Right cardiac atrium (tissue), 5 donors: Measurements from ENCODE around the gene SPIRE1. TPM values are rescaled to one million over a fixed set of nuclear protein-coding genes. Genes with fewer than 3 reads are reported as not detected.
A peak's percentile ranks its signal among the peaks of the same experiment; 100 is the strongest.

Experiments used
- ATAC-seq, 2 donors: fragments of 200-7000 bp; cut with Tn5 transposase; one replicate each; pipeline versions ENCODE4 v1.8.0 to v1.9.1; 2020; ENCODE audit warnings: moderate library complexity in 2 of 2, mild to moderate bottlenecking in 1 of 2
- DNase-seq, 3 donors: peaks; one replicate each; pipeline ENCODE4 v3.0.0-alpha.2; 2020
- H3K27ac ChIP-seq: one replicate; pipeline ENCODE4 v1.5.1; 2013; ENCODE audit warnings: mild to moderate bottlenecking, low read length, control low read depth, moderate library complexity
- H3K27me3 ChIP-seq: one replicate; pipeline ENCODE4 v1.6.1; 2013; ENCODE audit not compliant: control insufficient read depth, insufficient read depth
- H3K4me1 ChIP-seq: one replicate; pipeline ENCODE4 v1.6.1; 2013; ENCODE audit warnings: low read length; ENCODE audit not compliant: control insufficient read depth, insufficient read depth
- H3K4me3 ChIP-seq: one replicate; pipeline ENCODE4 v1.5.1; 2013; ENCODE audit warnings: low read length, control low read depth
- H3K9me3 ChIP-seq: one replicate; pipeline ENCODE4 v1.6.1; 2013; ENCODE audit warnings: low read length; ENCODE audit not compliant: control insufficient read depth
- WGBS: extraction: QIAGEN DNeasy Blood & Tissue Kit; methylation state at CpG from one replicate; pipeline ENCODE4 v1.1.7; 2013; 5-methylcytosine and 5-hydroxymethylcytosine counted together
- intact Hi-C, 4 donors: fragments of 100-400 bp; cut with DNase I; formaldehyde crosslinking; loops; one replicate each; pipeline versions ENCODE4 v1.11.0 to v1.14.0; 2022 to 2023
- long read RNA-seq, 4 donors: library from polyadenylated mRNA; unstranded; transcript quantifications; one replicate each; pipeline ENCODE4 v2.0.0, GENCODE V29; 2020 to 2021
- polyA plus RNA-seq: library from polyadenylated mRNA; stranded (reverse); fragments of 200-250 nt; gene quantifications from one replicate; pipeline ENCODE4 v1.2.3, GENCODE V29; 2013
- total RNA-seq, 4 donors: library from RNA; stranded (reverse); fragmentation: NEBNext Ultra II Directional; extraction: Animal tissue kit (Norgen Biotek cat#: 25700); gene quantifications; one replicate each; pipeline ENCODE4 v1.2.1, GENCODE V29; 2021
- donor health status: healthy with polysubstance abuse.
- donor health status: DM: no; HTN: yes; CAD: no.
- donor health status: DM: no; HTN: no; CAD: no.
- donor health status: DM: no; HTN: yes; CAD: no; lungs with severe emphysema.
- donor health status: DM: yes; HTN: yes; CAD: no.

The SPIRE1 gene
- total RNA-seq (10 to 100 TPM; 34.3 to 41.9 (median 38.2) TPM), polyA plus RNA-seq (9.5 TPM)
- long read RNA-seq, donor 1, full-length matches to known transcripts = 40 of 68 reads
- long read RNA-seq, donor 1, partial matches to known transcripts = 19 of 68 reads
- long read RNA-seq, donor 1, other reads (novel, unspliced or antisense) = 9 of 68 reads
- long read RNA-seq, donor 2, full-length matches to known transcripts = 15 of 23 reads
- long read RNA-seq, donor 2, partial matches to known transcripts = 6 of 23 reads
- long read RNA-seq, donor 2, other reads (novel, unspliced or antisense) = 2 of 23 reads
- long read RNA-seq, donor 3, full-length matches to known transcripts = 2 of 22 reads
- long read RNA-seq, donor 3, partial matches to known transcripts = 9 of 22 reads
- long read RNA-seq, donor 3, other reads (novel, unspliced or antisense) = 11 of 22 reads
- long read RNA-seq, donor 4, full-length matches to known transcripts = 30 of 43 reads
- long read RNA-seq, donor 4, partial matches to known transcripts = 6 of 43 reads
- long read RNA-seq, donor 4, other reads (novel, unspliced or antisense) = 7 of 43 reads

- no peaks in the 10 kb centered on the region for H3K4me1 ChIP-seq
- no peaks in the 10 kb centered on the region for H3K9me3 ChIP-seq
- under 1% methylated on average over 112 of the region's 112 CpGs for WGBS
- no peaks in the 10 kb centered on the region for H3K27me3 ChIP-seq
- intact Hi-C loops = loop anchor here in 3 of 4 donors (2.0 to 10.0 kb wide), 3 partner anchors 113 to 265 kb away; partner anchors contain the start of gene PRELID3A (in 1 of the 3)
- peak within 1 kb of the TSS; percentile 78 for H3K27ac ChIP-seq
- DNase-seq = peak; percentile 81 to 93 (median 93)
- peak within 1 kb of the TSS; percentile 70 for H3K4me3 ChIP-seq
- ATAC-seq = peak; percentile 91 to 94
These were observed at the start of gene SPIRE1 for GRCh38 chr18:12657684-12658425. TSS of gene SPIRE1 (minus strand) at chr18:12658107. CDS start at chr18:12657866, 241 bp downstream.

- Histone ChIP-seq H3K27me3 (no peaks in the 10 kb centered on the region), H3K27ac (no peak overlapping the region), H3K4me3 (peak overlapping the region; percentile 49), H3K9me3 (no peaks in the 10 kb centered on the region), H3K4me1 (peaks cover 2% of the 10 kb centered on the region)
- WGBS = under 1% methylated on average over 2 of the region's 2 CpGs
- ATAC-seq (no peak), DNase-seq (no peak)
- intact Hi-C loops = no loop called here
These were observed 45.8 kb upstream of the SPIRE1 start for GRCh38 chr18:12703664-12704063.

- ATAC-seq (no peak), DNase-seq (no peak)
- Histone ChIP-seq H3K4me3 (peak overlapping the region; percentile 49), H3K27me3 (no peaks in the 10 kb centered on the region), H3K9me3 (no peaks in the 10 kb centered on the region), H3K27ac (peak overlapping the region; percentile 87), H3K4me1 (peaks cover 2% of the 10 kb centered on the region)
- intact Hi-C loops = no loop called here
- under 1% methylated on average over 28 of the region's 28 CpGs for WGBS
These were observed 45.2 kb upstream of the SPIRE1 start for GRCh38 chr18:12703096-12703567.

GRCh38 chr18:12702221-12703095 is 44.6 kb upstream of the SPIRE1 start, which contains the start of the genes CEP76 and PSMG2:
TSS of gene CEP76 (minus strand) at chr18:12702723. CDS start at chr18:12702548, 175 bp downstream.
TSS of gene PSMG2 (plus strand) at chr18:12703042. CDS start at chr18:12703108, 66 bp downstream.
- intact Hi-C loops = no loop called here
- Histone ChIP-seq H3K9me3 (no peaks in the 10 kb centered on the region), H3K27me3 (no peaks in the 10 kb centered on the region), H3K4me3 (peak within 1 kb of the TSS; percentile 49), H3K4me1 (peaks cover 2% of the 10 kb centered on the region), H3K27ac (peak within 1 kb of the TSS; percentile 87)
- under 1% methylated on average over 89 of the region's 89 CpGs for WGBS
- peak; percentile 97 for ATAC-seq
- peak; percentile 96 to 98 (median 98) for DNase-seq

- WGBS = 84% methylated on average over 3 of the region's 3 CpGs
- H3K9me3 ChIP-seq = no peaks in the 10 kb centered on the region
- no peak for DNase-seq
- H3K4me3 ChIP-seq = peak overlapping the region; percentile 49
- H3K4me1 ChIP-seq = peaks cover 2% of the 10 kb centered on the region
- H3K27me3 ChIP-seq = no peaks in the 10 kb centered on the region
- no peak for ATAC-seq
- no peak overlapping the region for H3K27ac ChIP-seq
- intact Hi-C loops = no loop called here
These were observed 43.3 kb upstream of the SPIRE1 start for GRCh38 chr18:12701161-12701560.

- Histone ChIP-seq H3K9me3 (no peaks in the 10 kb centered on the region), H3K27me3 (no peaks in the 10 kb centered on the region), H3K27ac (no peak overlapping the region), H3K4me1 (peaks cover 2% of the 10 kb centered on the region), H3K4me3 (no peak overlapping the region)
- no peak for DNase-seq
- WGBS = 90% methylated on average over 2 of the region's 2 CpGs
- intact Hi-C loops = no loop called here
- ATAC-seq = no peak
These were observed 41.8 kb upstream of the SPIRE1 start for GRCh38 chr18:12699747-12700146.

- whole genome bisulfite sequencing = 76% methylated on average over 2 of the region's 2 CpGs
- DNase-seq (no peak), ATAC-seq (no peak)
- Histone ChIP-seq H3K27ac (no peak overlapping the region), H3K4me3 (no peak overlapping the region), H3K27me3 (no peaks in the 10 kb centered on the region), H3K9me3 (no peaks in the 10 kb centered on the region), H3K4me1 (no peaks in the 10 kb centered on the region)
- intact Hi-C loops = no loop called here
These were observed 36.1 kb upstream of the SPIRE1 start for GRCh38 chr18:12694032-12694431.

- no peaks in the 10 kb centered on the region for H3K4me1 ChIP-seq
- intact Hi-C loops = no loop called here
- H3K27ac ChIP-seq = no peak overlapping the region
- ATAC-seq = no peak
- no peaks in the 10 kb centered on the region for H3K27me3 ChIP-seq
- H3K9me3 ChIP-seq = no peaks in the 10 kb centered on the region
- WGBS = 95% methylated on average over 9 of the region's 9 CpGs
- H3K4me3 ChIP-seq = no peak overlapping the region
- DNase-seq = no peak
These were observed 34.3 kb upstream of the SPIRE1 start for GRCh38 chr18:12692206-12692605.

DNA sequence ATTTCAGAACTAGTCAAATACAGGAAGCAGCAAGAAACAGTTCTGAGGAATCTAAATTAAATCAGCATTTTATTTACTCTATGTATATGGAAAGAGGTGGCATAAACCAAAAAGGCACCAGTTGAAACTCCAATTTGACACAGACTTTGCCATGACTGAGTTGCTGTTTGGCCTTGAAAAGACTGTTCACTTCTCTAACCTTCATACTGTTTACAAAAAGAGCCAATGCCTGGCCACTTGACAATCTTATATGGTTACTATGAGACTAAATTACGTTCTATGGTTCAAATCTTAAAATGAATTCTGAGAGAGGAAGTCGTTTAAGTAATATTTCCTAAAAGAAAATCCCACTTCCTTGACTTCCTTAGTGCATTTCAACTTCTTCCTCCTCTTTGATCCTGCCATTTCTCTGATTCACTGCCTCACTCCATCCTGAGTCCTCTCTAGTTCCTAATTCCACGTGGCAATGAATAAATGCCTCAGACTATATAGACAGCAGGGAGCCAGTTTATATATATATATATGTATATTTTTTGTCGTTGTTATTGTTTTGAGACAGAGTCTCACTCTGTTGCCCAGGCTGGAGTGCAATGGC is 31.4 kb upstream of the SPIRE1 start:
- DNase-seq (no peak), ATAC-seq (no peak)
- no peaks in the 10 kb centered on the region for H3K4me1 ChIP-seq
- H3K27ac ChIP-seq = no peak overlapping the region
- H3K27me3 ChIP-seq = no peaks in the 10 kb centered on the region
- no peak overlapping the region for H3K4me3 ChIP-seq
- 73% methylated on average over 4 of the region's 4 CpGs for WGBS
- H3K9me3 ChIP-seq = no peaks in the 10 kb centered on the region
- intact Hi-C loops = no loop called here

GRCh38 chr18:12686100-12686499 is 28.2 kb upstream of the SPIRE1 start:
- 74% methylated on average over 3 of the region's 3 CpGs for WGBS
- no peaks in the 10 kb centered on the region for H3K9me3 ChIP-seq
- no peaks in the 10 kb centered on the region for H3K27me3 ChIP-seq
- no peak overlapping the region for H3K27ac ChIP-seq
- H3K4me3 ChIP-seq = no peak overlapping the region
- intact Hi-C loops = no loop called here
- no peaks in the 10 kb centered on the region for H3K4me1 ChIP-seq
- DNase-seq = no peak
- no peak for ATAC-seq
